Adrenal gland (tissue), 5 donors: Measurements from ENCODE around the gene FXYD3.

Source experiments
- CTCF ChIP-seq, 6 experiments: fragments of 450-650 bp in 4 of 6; fragments of 200-600 bp in 2 of 6; sonication (generic) in 1 of 6; IDR thresholded peaks; 1 replicate in 5 of 6; 2 replicates in 1 of 6; pipeline versions ENCODE4 v1.5.1 to v1.8.0; 2016 to 2021; ENCODE audit warnings: antibody characterized with exemption in 6 of 6, mild to moderate bottlenecking in 2 of 6, moderate library complexity in 1 of 6
- POLR2A ChIP-seq, 2 donors: fragments of 450-650 bp; IDR thresholded peaks; one replicate each; pipeline ENCODE4 v1.6.1; 2017; ENCODE audit warnings: antibody characterized with exemption in 2 of 2, mild to moderate bottlenecking in 2 of 2, moderate library complexity in 1 of 2
- donor health status: DM: no; HTN: no; CAD: no.

GRCh38 chr19:35132254-35132653, 16.6 kb downstream of the FXYD3 start:
- TF ChIP-seq CTCF (IDR thresholded peaks at IDR 0.05) (no peak), POLR2A (IDR thresholded peaks at IDR 0.05) (no peak)
